ENCODE measurements around the gene KISS1R. TPM values are rescaled to one million over a fixed set of nuclear protein-coding genes. Genes with fewer than 3 reads are reported as not detected.
"Not testable (repeated sequence)": the region's sequence is repeated elsewhere in the genome, so short reads cannot be mapped to it uniquely, and the experiment has no call there.

KISS1R gene
- total RNA-seq, 2 experiments from 2014 or later: 2.9 to 3.1 TPM

DNA sequence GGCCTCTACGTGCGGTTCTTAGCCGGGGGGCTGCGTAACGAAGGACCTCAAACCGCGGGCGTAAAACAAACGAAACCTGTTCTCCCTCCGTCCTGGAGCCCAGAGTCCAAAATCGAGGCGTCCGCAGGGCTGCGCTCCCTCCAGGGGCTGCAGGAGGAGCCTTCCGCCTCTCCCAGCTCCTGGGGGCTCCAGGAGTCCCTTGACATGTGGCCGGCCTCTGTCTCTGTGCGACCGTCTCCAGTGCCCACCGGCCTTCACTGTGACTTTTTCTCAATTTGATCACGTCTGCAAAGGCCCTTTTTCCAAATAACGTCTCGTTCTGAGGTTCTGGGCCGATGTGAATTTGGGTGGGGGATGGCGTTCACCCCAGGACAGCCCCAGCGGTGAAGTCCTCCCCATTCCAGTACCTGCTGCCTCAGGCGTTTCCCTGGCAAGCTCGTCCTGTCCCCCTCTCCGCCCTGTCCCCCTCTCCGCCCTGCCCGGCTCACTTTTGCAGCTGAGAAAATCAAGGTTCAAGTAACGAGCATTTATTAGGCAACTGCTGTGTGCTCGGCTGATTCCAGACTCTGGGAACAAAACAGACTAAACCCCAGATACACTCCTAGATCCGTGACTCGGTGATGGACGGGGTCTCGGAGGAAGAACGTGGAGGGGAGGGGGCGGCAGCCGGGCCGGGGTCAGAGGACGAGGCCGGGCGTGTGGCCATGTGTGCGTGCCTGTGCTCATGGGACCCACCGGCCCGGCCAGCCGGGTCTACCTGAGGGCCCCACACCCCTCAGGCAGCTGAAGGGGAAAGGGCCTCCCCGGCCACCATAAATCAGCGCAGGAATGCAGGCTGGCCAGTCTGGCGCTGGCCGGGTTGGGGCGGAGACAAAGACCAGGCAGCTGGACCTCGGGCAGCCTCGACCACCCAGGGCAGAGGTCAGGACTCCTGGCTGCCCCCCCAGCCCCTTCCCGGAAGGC is 39.0 kb downstream of the KISS1R start:
- Mint-ChIP-seq H3K9me3 (no peaks in the 10 kb centered on the region), H3K4me1 (peaks cover 2% of the 10 kb centered on the region), H3K27ac (no peak overlapping the region), H3K27me3 (no peaks in the 10 kb centered on the region), H3K4me3 (no peak overlapping the region), H3K36me3 (no peaks in the 10 kb centered on the region)
- POLR2A ChIA-PET: interaction anchor here (0.6 kb wide), 1 partner anchor 115 kb away, joined by 3 read pairs; no protein-coding TSS in a partner anchor
- DNase-seq (no peak), ATAC-seq (ENCODE audit: low read depth) (no peak)

DNA sequence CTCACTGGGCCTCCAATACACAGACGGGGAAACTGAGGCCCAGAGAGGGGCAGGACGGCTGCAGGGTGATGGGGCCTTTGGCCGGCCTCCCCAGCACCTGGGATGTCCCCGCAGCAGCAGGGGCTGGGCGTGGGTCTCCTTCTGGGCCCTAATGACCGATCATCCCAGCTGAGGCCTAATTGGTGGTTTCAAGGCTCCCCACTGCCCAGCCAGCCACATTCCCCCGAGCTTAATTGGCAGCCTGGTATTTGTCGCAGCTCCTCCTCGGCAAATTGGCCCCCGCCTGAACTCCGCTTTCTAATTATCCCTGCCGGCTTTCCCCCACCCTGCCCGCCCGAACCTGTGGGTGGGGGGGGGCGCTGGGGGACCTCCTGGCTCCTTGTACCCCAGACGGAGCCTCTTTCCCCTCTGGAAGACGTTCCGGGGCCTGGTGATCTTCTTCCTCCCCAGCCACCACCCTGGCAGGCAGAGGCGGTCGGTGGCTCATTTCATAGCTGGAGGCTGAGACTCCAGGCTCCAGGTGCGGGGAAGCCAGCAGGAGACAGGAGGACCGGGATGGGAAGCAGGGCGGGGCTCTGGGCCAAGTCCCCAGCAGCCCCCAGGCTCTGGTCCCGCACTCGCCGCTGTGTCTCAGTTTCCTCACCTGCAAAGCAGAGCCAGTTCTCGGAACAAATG is 39.8 kb downstream of the KISS1R start:
- no peak for DNase-seq
- no peak for ATAC-seq (ENCODE audit: low read depth)
- Mint-ChIP-seq H3K4me3 (no peak overlapping the region), H3K9me3 (no peaks in the 10 kb centered on the region), H3K27ac (no peak overlapping the region), H3K36me3 (no peaks in the 10 kb centered on the region), H3K4me1 (peaks cover 2% of the 10 kb centered on the region), H3K27me3 (no peaks in the 10 kb centered on the region)
- POLR2A ChIA-PET: no interaction called here

DNA sequence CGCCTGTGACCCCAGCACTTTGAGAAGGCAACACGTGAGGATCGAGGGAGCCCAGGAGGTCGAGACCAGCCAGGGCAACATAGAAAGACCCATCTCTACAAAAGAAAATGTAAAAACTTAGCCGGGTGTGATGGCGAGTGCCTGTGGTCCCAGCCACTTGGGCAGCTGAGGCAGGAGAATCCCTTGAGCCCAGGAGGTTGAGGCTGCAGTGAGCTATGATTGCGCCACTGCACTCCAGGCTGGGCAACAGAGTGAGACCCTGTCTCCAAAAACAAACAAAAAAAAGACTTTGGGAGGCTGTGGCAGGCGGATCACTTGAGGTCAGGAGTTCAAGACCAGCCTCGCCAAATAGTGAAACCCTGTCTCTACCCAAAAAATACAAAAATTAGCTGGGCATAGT is 40.4 kb downstream of the KISS1R start:
- ATAC-seq (ENCODE audit: low read depth); H3K36me3 Mint-ChIP-seq; H3K27me3 Mint-ChIP-seq; H3K4me1 Mint-ChIP-seq; H3K9me3 Mint-ChIP-seq; H3K4me3 Mint-ChIP-seq; H3K27ac Mint-ChIP-seq; POLR2A ChIA-PET; DNase-seq: not testable (repeated sequence)

DNA sequence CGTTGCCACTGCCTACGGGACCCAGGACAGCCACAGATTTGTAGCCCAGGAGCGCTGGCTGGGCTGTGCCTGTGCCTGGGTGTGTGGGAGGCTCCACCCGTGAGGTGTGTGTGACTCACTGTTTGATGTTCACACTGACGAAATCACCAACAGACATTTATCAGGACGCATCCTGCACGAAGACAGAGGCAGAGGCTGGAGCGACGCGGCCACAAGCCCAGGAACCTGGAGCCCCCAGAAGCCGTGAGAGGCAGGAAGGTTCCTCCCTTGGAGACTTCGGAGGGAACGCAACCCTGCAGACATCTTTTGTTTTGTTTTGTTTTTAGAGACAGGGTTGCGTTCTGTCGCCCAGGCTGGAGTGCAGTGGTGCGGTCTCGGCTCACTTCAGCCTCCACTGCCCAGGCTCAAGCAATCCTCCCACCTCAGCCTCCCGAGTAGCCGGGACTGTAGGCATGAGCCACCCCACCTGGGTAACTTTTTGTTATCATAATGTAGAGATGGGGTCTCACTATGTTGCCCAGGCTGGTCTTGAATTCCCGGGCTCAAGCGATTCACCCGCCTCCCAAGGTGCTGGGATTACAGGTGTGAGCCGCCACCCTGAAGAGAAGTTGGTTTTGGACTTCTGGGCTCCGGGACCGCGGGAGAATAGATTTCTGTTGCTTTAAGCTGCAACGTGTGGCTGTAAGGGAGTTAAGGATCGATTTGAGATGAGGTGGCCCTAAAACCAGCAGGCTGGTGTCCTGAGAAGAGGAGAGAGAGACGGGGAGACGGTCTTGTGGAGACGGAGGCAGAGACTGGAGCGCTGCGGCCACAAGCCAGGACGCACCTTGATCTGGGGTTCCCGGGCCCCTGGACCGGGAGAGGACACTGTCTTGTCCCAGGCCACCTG is 42.1 kb downstream of the KISS1R start:
- DNase-seq: no peak
- POLR2A ChIA-PET: interaction anchor here (0.6 kb wide), 1 partner anchor 126 kb away, joined by 3 read pairs; no protein-coding TSS in a partner anchor
- H3K27me3 Mint-ChIP-seq: no peaks in the 10 kb centered on the region
- H3K4me1 Mint-ChIP-seq: no peaks in the 10 kb centered on the region
- no peak overlapping the region for H3K4me3 Mint-ChIP-seq
- H3K36me3 Mint-ChIP-seq: peaks cover 2% of the 10 kb centered on the region
- H3K9me3 Mint-ChIP-seq: no peaks in the 10 kb centered on the region
- no peak overlapping the region for H3K27ac Mint-ChIP-seq
- ATAC-seq (ENCODE audit: low read depth): no peak

DNA sequence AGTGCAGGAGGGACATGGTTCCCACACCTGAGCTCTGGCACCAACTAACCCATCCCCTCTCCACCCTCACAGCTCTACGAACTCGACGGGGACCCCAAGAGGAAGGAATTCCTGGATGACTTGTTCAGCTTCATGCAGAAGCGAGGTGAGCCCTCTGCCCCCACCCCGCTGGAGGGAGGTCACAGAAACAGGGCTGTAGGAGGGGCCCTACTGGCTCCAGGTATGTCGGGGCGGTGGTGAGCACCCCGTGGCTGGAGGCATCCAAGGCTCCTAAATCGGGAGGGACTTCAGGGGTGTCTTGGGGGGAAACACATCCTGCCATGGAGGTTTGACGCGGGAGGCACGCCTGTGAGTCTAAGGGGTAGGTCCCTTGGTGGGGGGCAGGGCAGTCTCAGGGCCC is 42.9 kb downstream of the KISS1R start:
- peaks cover 7% of the 10 kb centered on the region for H3K36me3 Mint-ChIP-seq
- H3K4me3 Mint-ChIP-seq: no peak overlapping the region
- POLR2A ChIA-PET: interaction anchor here (0.6 kb wide), 1 partner anchor 126 kb away, joined by 3 read pairs; no protein-coding TSS in a partner anchor
- H3K27me3 Mint-ChIP-seq: no peaks in the 10 kb centered on the region
- ATAC-seq (ENCODE audit: low read depth): no peak
- H3K9me3 Mint-ChIP-seq: peaks cover under 1% of the 10 kb centered on the region
- DNase-seq: no peak
- peaks cover under 1% of the 10 kb centered on the region for H3K4me1 Mint-ChIP-seq
- no peak overlapping the region for H3K27ac Mint-ChIP-seq

DNA sequence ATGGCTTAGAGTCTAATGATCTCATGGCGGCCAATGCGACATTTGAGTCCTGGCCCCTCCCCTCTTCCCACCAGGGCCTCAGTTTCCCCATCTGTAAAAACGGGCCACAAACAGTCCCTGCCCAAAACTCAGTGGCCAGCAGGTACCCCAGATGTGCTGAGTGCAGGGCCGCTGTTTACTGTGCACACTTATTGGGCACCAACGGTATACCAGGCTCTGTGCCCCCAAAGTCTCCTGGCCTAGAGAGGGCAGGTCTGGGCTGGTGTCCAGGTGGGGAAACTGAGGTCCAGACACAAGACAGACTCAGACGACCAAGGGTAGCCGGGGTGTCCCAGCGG is 43.4 kb downstream of the KISS1R start:
- no peak overlapping the region for H3K27ac Mint-ChIP-seq
- no peaks in the 10 kb centered on the region for H3K27me3 Mint-ChIP-seq
- H3K4me1 Mint-ChIP-seq: peaks cover 2% of the 10 kb centered on the region
- DNase-seq: no peak
- POLR2A ChIA-PET: no interaction called here
- H3K4me3 Mint-ChIP-seq: no peak overlapping the region
- ATAC-seq (ENCODE audit: low read depth): no peak
- peaks cover 3% of the 10 kb centered on the region for H3K9me3 Mint-ChIP-seq
- H3K36me3 Mint-ChIP-seq: peaks cover 11% of the 10 kb centered on the region

DNA sequence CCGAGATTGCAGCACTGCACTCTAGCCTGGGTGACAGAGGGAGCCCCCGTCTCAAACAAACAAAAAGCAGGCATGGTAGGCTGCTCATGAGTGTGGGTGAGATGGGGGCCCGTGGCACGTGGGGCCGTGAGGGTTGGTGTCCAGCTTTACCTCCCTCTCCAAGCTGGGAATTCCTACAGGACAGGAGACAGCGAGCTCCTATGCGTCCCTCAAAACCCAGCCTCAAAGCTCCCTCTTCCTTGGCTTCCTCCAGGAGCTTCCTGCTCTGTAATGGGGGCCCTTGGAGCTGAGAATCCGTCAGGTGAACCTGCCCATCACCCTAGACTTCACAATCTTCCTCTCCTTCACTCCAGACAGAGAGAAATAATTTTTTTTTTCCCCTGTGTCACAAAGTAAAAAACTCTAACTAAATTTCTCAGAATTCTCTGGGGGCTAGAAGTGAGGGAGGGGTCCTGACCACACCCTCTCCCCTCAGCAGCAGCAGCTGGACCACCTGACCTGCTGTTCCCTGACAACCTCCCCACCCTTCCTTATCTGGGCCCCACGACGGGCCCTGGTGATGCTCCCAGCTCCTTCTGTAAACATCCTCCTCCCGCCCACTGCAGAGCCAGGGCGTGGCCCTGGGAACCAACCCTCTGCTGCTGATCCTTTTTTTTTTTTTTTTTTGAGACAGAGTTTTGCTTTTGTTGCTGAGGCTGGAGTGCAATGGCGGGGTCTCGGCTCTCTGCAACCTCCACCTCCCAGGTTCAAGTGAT is 44.9 kb downstream of the KISS1R start:
- Mint-ChIP-seq H3K36me3 (peaks cover 18% of the 10 kb centered on the region), H3K9me3 (peaks cover 3% of the 10 kb centered on the region), H3K27ac (no peak overlapping the region), H3K4me3 (no peak overlapping the region), H3K4me1 (peaks cover 2% of the 10 kb centered on the region), H3K27me3 (no peaks in the 10 kb centered on the region)
- POLR2A ChIA-PET: no interaction called here
- no peak for ATAC-seq (ENCODE audit: low read depth)
- DNase-seq: no peak

DNA sequence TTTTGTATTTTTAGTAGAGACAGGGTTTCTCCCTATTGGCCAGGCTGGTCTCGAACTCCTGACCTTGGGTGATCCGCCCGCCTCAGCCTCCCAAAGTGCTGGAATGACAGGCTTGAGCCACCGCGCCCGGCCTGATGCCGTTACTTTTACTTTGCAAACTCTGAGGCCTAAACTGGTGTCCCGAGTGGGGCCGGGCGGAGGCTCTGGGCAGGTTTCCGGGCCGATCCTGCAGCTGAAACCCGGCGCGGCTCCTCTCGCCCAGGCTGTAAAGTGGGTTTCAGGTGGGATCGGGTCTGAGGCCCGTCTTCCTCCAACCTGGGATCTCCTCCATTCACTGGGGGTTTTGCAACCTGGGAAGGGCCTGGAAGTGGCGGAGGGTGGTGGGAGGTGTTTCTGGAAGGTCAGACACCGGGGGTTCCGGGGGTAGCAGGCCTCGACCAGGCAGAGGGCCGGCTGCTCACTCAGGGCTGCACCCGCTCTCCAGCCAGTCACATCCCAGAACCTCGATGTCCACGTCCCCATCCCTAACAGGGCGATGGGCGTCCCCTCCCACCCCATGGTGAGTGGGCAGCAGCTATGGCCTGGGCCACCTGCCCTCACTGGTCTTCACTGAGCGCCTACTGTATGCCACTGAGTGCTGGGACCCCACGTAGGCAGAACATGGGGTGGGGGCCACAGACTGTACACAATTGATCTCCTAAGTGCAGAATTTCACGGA is 45.7 kb downstream of the KISS1R start:
- DNase-seq (no peak), ATAC-seq (ENCODE audit: low read depth) (no peak)
- H3K9me3 Mint-ChIP-seq: peaks cover 3% of the 10 kb centered on the region
- peaks cover 2% of the 10 kb centered on the region for H3K4me1 Mint-ChIP-seq
- H3K27ac Mint-ChIP-seq: no peak overlapping the region
- H3K4me3 Mint-ChIP-seq: no peak overlapping the region
- peaks cover 22% of the 10 kb centered on the region for H3K36me3 Mint-ChIP-seq
- POLR2A ChIA-PET: no interaction called here
- no peaks in the 10 kb centered on the region for H3K27me3 Mint-ChIP-seq

DNA sequence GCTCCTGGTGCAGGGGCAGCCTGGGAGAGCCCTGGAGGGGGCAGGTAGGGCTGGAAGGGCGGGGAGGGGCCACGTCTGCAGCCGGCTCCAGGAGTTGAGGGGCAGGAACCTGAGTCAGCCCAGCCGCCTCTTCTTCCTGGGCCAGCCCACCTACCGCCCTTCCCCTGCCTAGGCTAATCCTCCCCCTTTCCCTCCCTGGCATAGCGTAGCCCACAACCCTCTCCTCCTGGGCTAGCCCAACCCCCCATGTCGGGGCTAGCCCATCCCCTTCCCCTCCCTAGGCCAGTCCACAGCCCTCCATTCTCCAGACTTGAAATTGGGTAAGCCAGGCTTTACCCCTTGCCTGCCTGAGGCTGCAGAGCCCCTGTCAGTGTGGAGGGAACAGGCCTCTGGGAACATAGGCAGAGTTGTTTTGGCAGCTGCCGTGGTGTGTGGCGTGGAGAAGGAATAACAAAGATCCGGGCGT is 46.4 kb downstream of the KISS1R start:
- H3K36me3 Mint-ChIP-seq: peaks cover 25% of the 10 kb centered on the region
- H3K4me1 Mint-ChIP-seq: peaks cover 2% of the 10 kb centered on the region
- POLR2A ChIA-PET: no interaction called here
- ATAC-seq (ENCODE audit: low read depth): no peak
- H3K4me3 Mint-ChIP-seq: no peak overlapping the region
- H3K27ac Mint-ChIP-seq: no peak overlapping the region
- no peak for DNase-seq
- peaks cover 3% of the 10 kb centered on the region for H3K9me3 Mint-ChIP-seq
- no peaks in the 10 kb centered on the region for H3K27me3 Mint-ChIP-seq

DNA sequence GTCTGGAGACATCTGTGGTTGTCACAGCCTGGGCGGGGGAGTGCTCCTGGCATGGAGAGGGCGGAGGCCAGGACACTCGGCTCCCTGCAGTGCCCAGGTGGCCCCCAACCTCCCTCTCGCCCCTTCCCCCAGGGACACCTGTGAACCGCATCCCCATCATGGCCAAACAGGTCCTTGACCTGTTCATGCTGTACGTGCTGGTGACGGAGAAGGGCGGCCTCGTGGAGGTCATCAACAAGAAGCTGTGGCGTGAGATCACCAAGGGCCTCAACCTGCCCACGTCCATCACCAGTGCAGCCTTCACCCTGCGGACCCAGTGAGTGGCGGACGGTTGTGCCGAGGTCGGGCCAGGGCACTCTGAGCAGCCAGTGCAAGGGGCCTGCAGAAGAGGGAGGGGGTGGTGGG is 47.0 kb downstream of the KISS1R start:
- Mint-ChIP-seq H3K36me3 (peaks cover 30% of the 10 kb centered on the region), H3K4me3 (no peak overlapping the region), H3K9me3 (peaks cover 3% of the 10 kb centered on the region), H3K4me1 (peaks cover 2% of the 10 kb centered on the region), H3K27ac (no peak overlapping the region), H3K27me3 (no peaks in the 10 kb centered on the region)
- no peak for ATAC-seq (ENCODE audit: low read depth)
- DNase-seq: no peak
- POLR2A ChIA-PET: no interaction called here

DNA sequence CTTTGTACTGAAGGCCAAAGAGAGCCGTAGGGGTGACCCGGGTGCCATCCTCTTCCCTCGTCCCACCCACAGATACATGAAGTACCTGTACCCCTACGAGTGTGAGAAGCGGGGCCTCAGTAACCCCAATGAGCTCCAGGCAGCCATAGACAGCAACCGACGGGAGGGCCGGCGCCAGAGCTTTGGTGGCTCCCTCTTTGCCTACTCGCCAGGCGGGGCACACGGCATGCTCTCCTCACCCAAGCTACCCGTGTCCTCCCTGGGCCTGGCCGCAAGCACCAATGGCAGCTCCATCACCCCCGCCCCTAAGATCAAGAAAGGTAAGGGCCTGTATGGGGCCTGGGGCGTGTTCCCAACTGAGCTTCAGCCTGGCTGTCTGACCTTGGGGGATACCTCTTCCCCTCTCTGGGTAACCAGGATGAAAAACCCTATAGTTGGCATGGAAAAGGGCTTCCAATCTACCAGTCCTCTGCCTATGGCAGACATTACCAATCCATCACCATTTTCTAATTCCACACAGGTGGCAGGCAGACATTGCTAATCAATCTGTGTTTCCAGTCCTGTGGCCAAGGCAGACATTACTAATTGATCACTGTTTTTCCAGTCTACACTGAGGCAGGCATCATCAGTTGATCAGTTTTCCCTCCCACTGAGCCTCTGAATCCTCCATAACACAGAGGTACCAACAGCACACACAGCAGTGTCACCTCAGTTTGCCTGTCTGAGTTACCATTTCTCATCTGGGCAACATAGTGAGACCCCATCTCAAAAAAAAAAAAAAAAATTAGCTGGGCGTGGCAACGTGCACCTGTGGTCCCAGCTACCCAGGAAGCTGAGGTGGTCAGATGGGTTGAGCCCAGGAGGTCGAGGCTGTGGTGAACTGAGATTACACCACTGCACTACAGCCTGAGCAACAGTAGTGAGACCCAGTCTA is 47.9 kb downstream of the KISS1R start:
- POLR2A ChIA-PET: no interaction called here
- Mint-ChIP-seq H3K4me3 (no peak overlapping the region), H3K27me3 (no peaks in the 10 kb centered on the region), H3K36me3 (peaks cover 33% of the 10 kb centered on the region), H3K9me3 (peaks cover 3% of the 10 kb centered on the region), H3K4me1 (peaks cover 2% of the 10 kb centered on the region), H3K27ac (no peak overlapping the region)
- DNase-seq (no peak), ATAC-seq (ENCODE audit: low read depth) (no peak)

All from activated naive CD8-positive, alpha-beta T cell treated with anti-CD3 and anti-CD28 coated beads, Interleukin-2, amount 10 ng/mL, durations not matched to agents 7 days and 5 days (primary cell).